Fibroblast of skin of right biceps (primary cell): ENCODE data around the gene ETV6.
A peak's percentile ranks its signal among the peaks of the same experiment; 100 is the strongest.

Source experiments
- DNase-seq: peaks from one replicate; pipeline ENCODE4 v3.0.0-alpha.2; 2013

The ETV6 gene

GRCh38 chr12:11762723-11763326, 113.4 kb downstream of the ETV6 start:
- peak; percentile 61 for DNase-seq

DNA sequence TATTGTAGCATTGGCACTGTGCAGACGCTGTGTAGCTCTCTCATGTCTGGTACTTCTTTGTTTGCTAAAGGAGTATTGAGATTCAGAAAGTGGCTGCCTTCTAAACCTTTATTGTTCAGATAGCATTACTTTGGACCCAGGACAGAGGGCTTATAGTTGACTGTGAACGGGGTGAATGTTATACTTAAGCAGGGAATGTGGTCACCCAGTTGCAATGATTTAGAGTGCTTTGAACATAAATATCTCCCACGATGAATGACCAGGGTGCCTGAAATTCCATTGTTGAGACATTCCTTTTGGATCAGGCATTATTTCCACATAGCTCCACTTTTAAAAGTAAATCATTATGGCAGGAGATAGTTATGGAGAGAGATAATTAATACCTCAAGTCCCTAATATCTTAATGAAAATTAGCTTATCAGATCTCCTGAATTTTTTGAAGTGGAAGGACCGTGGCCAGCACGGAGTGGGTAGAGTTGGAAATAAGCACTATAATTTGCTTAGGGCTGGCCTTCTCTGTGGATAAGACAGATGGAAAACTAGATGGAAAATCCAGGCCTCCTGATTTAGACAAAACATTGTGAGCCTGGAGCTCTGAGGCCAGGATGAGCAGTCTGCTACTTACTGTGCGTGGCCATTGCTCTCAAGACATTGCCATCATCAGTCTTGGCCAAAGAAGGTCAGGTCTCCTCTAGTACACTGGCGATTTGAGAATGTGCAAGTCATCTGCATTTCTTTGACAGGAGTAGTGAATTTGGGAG, 114.5 kb downstream of the ETV6 start:
- peak; percentile 91 for DNase-seq

DNA sequence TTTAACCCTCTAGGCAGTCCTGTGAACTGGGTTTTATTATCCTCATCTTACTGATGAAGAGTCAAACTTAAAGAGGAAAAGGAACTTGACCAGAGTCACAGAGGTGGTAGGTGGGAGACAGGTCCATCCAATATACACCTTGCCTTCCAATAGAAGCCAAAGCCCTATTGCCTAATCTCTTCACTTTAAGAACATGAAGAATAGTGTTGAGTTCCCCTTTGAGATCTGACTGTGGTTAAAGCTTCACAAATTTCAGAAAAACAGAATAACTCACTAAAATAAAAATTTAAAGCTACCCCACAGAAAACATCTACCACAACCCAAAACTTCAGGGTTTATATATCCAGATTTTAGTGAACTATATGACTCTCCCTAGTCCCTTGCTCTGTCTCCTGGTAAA, 115.4 kb downstream of the ETV6 start:
- no peak for DNase-seq

DNA sequence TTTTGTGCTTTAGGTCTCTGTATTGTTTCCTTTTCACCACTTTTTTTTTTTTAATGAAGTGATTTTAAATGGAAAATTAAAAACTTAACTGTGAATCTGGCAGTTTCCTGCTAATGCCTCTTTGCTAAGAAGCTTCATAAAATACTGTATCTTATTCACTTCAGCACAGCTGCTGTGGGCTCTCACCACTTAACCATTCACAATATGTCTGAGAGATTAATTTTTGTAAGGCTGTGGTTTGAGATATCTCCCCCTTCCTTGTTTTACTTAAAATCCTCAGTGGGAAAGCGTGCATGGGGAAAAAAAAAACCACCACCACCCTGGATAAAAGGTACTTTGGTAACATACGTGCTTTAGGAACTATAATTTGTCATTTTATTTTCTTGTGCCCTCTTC, 115.9 kb downstream of the ETV6 start:
- DNase-seq, result peak; percentile 53

GRCh38 chr12:11765817-11766794, 116.6 kb downstream of the ETV6 start:
- peak; percentile 89 for DNase-seq

GRCh38 chr12:11767029-11767724, 117.7 kb downstream of the ETV6 start:
- DNase-seq, result no peak

DNA sequence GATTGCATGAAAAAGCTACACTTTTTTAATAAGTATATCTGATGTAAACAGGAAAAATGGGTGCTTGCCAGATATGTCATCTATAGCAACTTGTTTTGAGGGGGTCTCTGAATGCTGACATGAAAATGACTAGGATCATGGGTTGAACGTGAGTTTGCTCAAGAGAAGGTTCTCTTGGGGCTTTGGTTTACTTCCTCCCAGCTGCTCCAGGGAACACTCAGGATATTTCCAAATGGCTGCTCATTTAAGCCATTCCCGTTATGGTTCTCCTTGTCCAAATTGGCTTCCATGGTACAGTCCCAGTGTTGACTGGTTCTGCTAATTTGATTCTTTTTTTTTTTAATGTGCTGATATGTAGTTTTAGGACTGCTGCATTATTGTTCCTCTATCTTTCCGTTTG, 118.3 kb downstream of the ETV6 start:
- DNase-seq, result no peak

DNA sequence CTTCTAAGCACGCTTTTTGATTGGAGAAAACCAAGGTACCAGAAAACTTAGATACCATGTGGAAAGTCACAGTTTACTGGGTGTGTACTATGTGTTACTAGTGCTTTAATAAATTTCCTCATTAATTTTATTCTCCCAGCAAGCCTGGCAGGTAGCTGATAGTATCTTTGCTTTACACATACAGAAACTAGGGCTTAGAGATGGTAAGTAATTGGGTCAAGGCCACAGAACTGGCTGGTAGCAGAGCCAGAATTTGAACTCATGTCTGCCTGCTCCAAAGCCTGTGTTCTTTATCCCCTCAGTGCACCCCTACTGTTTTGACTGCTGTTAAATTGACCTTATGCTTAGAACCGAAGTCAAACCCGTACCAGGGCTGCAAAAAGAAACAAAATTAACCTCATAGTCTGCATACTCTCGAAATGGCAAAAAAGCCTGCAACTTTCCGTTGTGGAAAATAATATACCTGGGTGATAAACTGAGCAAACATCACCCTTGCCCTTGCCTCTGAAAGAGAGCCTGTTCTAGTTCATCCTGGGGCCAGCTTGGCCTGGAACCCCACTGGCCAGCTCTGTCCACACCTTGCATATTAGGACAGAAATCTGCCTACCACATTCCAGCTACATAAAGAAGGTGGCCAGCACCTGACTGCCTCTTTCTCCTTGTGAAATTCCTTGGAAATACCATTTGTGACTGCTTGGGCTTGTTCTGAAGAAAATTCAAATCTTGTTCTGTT, 118.9 kb downstream of the ETV6 start:
- no peak for DNase-seq

GRCh38 chr12:11769723-11770514, 120.4 kb downstream of the ETV6 start:
- no peak for DNase-seq

GRCh38 chr12:11771356-11771755, 121.9 kb downstream of the ETV6 start:
- DNase-seq, result peak; percentile 35

- DNase-seq, result peak; percentile 38
Observed at GRCh38 chr12:11771895-11772502, 122.5 kb downstream of the ETV6 start.

- DNase-seq, result no peak
Observed at GRCh38 chr12:11773889-11774677, 124.6 kb downstream of the ETV6 start.

- DNase-seq, result no peak
Observed at GRCh38 chr12:11774821-11775220, 125.3 kb downstream of the ETV6 start.

- DNase-seq, result no peak
Observed at GRCh38 chr12:11776316-11776715, 126.8 kb downstream of the ETV6 start.

DNA sequence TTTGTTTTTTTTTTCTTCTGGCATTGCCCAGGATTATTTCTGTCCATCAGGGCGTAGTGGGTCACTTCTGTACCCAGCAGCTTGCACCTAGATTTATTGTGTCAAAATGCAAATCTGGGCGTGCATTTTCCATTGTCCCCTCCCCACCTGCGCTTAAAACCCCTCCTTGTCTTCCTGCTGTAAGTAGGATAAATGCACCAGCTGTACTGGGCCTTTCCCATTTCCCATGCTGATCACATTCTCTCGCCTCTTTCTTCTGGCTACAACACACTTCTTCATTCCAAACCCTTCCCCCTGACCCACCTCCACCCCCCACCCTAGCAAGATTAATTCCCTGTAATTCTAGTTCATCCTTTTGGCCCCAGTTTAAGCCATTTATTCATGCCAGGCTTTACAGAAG, 128.0 kb downstream of the ETV6 start:
- no peak for DNase-seq

- no peak for DNase-seq
Observed at GRCh38 chr12:11777962-11778361, 128.5 kb downstream of the ETV6 start.

DNA sequence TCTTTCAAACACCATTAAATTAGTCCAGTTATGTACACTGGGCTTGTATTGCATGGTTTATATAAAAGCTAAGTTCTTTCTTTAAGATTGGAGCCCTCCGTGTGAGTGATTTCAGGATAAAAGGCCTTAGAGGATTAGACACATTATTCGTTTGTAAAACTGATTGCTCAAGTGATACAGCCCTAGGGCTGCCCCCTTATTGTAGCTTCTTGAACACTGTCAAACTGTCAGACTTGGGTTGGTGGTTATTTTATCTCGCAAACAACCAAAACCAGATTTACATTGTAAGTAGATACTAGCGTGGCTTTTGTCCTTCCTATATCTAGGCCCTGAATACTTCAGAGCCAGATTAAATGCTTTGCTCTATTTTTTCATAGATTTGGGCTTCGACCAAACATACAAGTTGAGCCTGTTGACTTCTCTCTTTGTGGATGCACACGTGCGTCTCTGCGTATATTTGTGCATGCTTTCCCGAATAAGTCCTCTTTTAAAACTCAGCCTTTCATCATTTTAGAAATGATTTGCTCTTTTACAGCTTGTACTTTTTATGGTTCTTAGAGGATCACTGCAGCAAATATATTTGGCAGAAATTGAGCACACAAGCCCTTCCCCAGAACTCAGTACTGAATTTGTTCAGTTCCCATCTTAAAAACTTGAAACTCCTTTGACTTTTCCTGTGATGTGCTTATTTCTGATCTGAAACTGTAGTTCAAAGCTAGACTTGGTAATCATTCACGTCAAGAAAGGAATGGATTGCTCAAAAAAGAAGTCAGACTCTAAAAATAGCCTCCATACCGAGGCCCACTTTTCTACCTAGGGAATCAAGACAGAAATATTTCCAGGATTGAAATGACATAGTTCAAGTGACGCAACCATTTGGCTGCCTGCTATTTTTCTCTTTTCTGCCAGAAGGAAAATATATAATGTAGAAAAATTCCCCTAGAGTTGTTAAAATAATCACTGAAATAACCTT, 129.5 kb downstream of the ETV6 start:
- DNase-seq, result peak; percentile 85

DNA sequence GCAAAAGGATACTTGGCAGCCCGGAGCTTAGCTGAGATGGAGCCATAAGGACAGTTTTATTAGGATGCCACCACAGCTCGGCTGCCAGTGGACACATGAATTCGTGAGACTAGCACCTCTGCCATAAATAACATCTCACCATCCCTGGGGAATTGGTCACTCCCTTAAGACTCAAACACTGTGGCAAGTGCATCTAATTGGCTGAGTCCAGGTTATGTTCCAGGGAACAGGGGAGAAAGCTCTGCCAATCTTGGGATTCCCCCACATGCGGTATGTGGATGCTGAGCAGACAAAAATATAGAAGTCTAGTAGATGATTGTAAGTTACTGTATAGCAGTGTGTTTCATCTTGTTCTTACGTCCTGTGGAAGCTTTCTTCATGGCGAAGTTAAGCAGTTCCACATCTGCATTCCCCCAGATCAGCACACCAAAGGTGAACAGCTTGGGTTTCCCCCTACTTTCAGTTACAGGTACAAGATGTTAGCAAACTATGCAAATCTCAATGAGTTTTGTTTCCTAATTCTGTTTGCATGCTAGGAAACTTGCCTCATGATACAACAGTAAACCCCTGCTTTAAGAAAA, 131.1 kb downstream of the ETV6 start:
- DNase-seq, result no peak
